HG02885 (cell line): ENCODE data around the gene GRK5.

ENCODE experiments used
- ATAC-seq: cut with Tn5 transposase; IDR thresholded peaks from one replicate; pipeline ENCODE4 v1.9.1; 2021; ENCODE audit warnings: mild to moderate bottlenecking; ENCODE audit not compliant: unreplicated experiment, poor library complexity

The GRK5 gene

GRCh38 chr10:119446441-119447277 is 239.3 kb downstream of the GRK5 start:
- no peak for ATAC-seq

- no peak for ATAC-seq
Observed at GRCh38 chr10:119447421-119447820, 240.1 kb downstream of the GRK5 start.

- no peak for ATAC-seq
Observed at GRCh38 chr10:119447823-119448546, 240.6 kb downstream of the GRK5 start.

GRCh38 chr10:119448628-119449584 is 241.5 kb downstream of the GRK5 start:
- no peak for ATAC-seq

DNA sequence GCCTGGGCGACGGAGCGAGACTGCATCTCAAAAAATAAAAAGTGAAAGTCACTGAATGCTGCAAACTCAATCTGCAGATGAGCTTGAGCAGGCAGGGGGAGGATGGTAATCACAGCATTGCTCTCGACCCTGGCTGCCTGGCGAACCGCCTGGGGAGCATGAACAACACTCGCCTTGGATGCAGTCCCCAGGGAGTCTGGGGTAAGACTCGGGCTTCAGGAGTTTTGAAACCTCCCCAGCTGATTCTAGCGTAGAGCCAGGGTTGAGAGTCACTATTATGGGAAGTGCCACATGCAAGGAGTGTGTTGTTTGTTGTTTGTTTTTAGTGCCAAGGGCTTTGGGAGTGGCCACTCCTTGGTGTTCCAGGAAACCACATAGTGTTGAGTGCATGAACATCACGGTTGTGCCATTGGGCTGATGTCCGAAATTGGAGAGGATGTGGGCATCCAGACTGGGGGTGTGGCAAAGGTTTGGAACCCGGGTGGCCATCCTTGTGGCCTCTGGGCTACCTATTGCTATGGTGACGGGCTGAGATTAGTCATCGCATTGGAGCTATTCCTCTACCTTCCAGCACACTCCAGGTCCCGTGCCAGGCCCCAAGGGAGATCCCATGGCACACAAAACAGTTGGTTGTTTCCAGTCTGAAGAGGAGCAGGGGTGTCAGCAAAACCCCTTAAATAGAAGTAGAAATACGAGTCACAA is 242.5 kb downstream of the GRK5 start:
- no peak for ATAC-seq

GRCh38 chr10:119450606-119451299 is 243.4 kb downstream of the GRK5 start:
- no peak for ATAC-seq

DNA sequence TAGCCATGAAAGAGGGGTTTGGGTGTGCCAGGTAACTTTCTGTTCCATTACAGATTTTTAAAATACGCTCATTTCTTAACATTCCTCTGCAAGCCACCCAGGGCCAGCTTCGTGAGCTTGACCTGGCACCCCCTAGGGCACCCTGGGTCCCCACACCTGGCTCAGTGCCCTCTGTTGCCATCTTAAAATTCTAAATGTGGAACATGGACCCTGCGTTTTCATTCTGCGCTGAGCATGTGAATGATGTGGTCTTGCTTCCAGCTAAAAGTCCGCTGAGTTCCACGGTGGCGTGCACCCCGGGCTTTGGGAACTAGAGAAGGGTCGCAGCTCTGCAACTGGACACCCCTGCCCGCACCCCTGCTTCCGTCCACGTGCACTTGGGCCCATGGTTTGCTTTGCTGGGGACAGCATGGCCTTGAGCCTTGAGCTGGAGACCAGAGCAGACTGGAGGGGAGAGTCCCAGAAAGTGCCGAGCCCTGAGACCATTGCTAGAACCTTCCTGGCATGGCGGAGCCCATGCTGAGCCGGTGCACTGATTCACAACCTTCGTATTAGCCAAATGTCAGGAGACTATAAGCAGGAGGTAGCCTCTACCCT is 244.0 kb downstream of the GRK5 start:
- ATAC-seq = no peak

GRCh38 chr10:119452396-119452795 is 245.0 kb downstream of the GRK5 start:
- no peak for ATAC-seq

GRCh38 chr10:119453313-119453712 is 245.9 kb downstream of the GRK5 start:
- ATAC-seq = no peak

DNA sequence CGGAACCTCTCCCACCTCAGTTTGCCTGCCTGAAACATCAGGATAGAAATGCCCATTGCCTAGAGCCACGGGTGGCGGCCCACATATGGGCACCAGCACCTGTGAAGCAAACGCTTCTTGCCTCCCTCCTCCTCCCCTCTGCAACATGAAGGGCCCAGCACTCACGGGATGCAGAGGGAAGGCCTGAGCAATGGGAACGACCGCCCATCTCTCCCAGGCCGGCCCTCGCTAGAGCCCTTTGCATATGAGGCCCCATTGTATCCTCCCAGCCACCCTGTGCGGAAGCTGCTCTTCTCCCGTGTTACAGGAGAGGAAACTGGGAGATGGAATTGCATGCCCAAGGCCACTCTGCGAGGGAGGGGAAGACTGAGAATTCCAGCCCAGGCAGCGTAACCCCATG is 246.9 kb downstream of the GRK5 start:
- ATAC-seq = no peak

DNA sequence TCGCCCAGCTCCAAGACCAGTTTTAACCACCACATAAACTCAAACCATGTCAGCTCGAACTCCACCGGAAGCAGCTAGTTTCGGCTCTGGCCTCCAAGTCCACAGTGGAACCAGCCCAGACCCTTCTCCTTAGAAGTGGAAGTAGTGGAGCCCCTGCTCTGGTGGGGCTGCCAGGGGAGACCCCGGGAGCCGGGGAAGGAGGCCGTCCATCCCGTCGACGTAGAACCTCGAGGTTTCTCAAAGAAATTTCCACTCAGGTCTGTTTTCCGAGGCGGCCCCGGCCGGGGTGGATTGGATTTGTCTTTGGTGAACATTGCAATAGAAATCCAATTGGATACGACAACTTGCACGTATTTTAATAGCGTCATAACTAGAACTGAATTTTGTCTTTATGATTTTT is 247.6 kb downstream of the GRK5 start:
- ATAC-seq = no peak

GRCh38 chr10:119455609-119456434 is 248.5 kb downstream of the GRK5 start:
- peak; percentile 60 for ATAC-seq

DNA sequence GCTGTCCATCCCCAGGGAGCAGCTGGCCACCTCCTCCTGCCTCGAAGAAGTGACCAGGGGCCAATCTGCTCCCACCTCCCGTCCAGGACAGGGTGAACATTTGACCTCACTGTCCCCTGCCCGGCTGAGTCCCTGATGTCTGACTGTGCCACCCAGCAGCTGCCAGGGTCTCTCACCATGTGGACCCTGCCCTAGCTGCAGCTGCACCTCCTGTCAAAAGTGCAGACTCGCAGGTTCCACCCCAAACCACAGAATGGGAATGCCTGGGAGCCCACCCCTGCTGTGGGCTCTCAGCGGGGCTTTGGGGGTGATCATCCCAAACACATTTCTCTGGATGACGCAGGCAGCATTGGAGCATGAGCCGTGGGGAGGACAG is 249.1 kb downstream of the GRK5 start:
- no peak for ATAC-seq

GRCh38 chr10:119457966-119458766 is 250.8 kb downstream of the GRK5 start:
- no peak for ATAC-seq

- no peak for ATAC-seq
Observed at GRCh38 chr10:119459681-119460340, 252.4 kb downstream of the GRK5 start.

GRCh38 chr10:119460369-119461195 is 253.2 kb downstream of the GRK5 start:
- ATAC-seq = no peak
